ENCODE results near the gene SIKE1. TPM values are rescaled to one million over a fixed set of nuclear protein-coding genes. Genes with fewer than 3 reads are reported as not detected.

The SIKE1 gene
- total RNA-seq, 1 experiment from 2014 or later = 89.6 TPM

DNA sequence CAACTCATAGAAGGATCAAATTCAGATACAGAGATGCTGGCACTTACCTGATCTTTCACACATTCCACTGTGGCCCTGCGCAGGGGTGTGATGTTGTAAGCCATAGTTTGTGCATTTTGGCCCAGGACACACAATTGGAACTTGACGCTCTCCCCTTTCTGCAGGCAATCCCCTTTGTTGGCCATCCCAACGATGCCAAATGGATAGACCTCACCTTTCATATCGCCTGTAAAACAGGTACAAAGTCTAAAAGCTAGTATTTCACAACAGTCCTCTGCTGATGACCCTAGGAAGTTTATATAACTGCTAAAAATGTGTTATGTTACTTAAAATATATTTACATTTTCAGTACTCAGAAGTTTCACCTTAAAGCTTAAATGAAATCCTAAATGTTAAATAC lies 60.0 kb downstream of the SIKE1 start:
- no peak for DNase-seq (ENCODE audit: low read depth)
- in situ Hi-C loops (cut with HindIII; ENCODE audit: low pct_unique_long_range_greater_than_20kb, low sequenced_read_pairs) = no loop called here

Other genes starting within 250 kb of the SIKE1 start
- gene BCAS2, start 199.1 kb downstream of the SIKE1 start, total RNA-seq (2014; rRNA removed; shearing (Covaris generic); ENCODE audit: low replicate concordance) = 13.3 and 17.8 TPM in 2 replicates
- 0.26 and 0.84 TPM in 2 replicates for gene DENND2C, start 110.6 kb downstream of the SIKE1 start, total RNA-seq (2014; rRNA removed; shearing (Covaris generic); ENCODE audit: low replicate concordance)
- gene AMPD1, start 85.1 kb downstream of the SIKE1 start, total RNA-seq (2014; rRNA removed; shearing (Covaris generic); ENCODE audit: low replicate concordance) = not detected in 2 replicates
- 55.8 and 56.0 TPM in 2 replicates for gene NRAS, start 63.9 kb downstream of the SIKE1 start, total RNA-seq (2014; rRNA removed; shearing (Covaris generic); ENCODE audit: low replicate concordance)
- gene CSDE1, start 22.7 kb downstream of the SIKE1 start, total RNA-seq (2014; rRNA removed; shearing (Covaris generic); ENCODE audit: low replicate concordance) = 112 and 120 TPM in 2 replicates
- gene SYCP1, start 74.2 kb upstream of the SIKE1 start, total RNA-seq (2014; rRNA removed; shearing (Covaris generic); ENCODE audit: low replicate concordance) = not detected in 2 replicates
- gene TSHB, start 249.1 kb upstream of the SIKE1 start, total RNA-seq (2014; rRNA removed; shearing (Covaris generic); ENCODE audit: low replicate concordance) = not detected in 2 replicates